Measurements from ENCODE around the gene STK39.

Gene STK39

GRCh38 chr2:167955264-167955906 lies 292.0 kb downstream of the STK39 start:
- DNase-seq (ENCODE audit: low spot score) = no peak

DNA sequence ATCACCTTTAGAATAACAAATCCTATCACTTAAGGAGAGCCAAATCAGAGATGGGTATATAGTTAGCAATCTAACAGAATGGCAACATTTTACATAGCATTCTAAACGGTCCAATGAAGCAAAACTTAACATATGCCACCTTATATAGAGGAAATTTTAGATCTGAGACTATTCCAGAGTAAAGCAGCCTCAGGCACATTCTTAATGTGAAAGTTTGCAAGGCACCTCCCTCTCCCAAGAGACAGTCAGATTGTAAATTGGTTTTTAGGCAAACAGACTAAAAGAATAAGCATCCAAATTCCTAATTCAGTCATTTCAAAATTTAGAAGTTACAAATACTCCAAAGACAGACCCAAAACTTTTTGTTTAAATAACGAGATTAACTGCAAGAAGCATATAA lies 292.9 kb downstream of the STK39 start:
- DNase-seq (ENCODE audit: low spot score) = peak; percentile 21

- DNase-seq (ENCODE audit: low spot score) = no peak
These were observed 293.6 kb downstream of the STK39 start for GRCh38 chr2:167953776-167954175.

GRCh38 chr2:167950571-167950970 lies 296.8 kb downstream of the STK39 start:
- DNase-seq (ENCODE audit: low spot score) = no peak

- DNase-seq (ENCODE audit: low spot score) = no peak
These were observed 301.0 kb downstream of the STK39 start for GRCh38 chr2:167946441-167946841.

GRCh38 chr2:167945660-167946368 lies 301.6 kb downstream of the STK39 start:
- no peak for DNase-seq (ENCODE audit: low spot score)

DNA sequence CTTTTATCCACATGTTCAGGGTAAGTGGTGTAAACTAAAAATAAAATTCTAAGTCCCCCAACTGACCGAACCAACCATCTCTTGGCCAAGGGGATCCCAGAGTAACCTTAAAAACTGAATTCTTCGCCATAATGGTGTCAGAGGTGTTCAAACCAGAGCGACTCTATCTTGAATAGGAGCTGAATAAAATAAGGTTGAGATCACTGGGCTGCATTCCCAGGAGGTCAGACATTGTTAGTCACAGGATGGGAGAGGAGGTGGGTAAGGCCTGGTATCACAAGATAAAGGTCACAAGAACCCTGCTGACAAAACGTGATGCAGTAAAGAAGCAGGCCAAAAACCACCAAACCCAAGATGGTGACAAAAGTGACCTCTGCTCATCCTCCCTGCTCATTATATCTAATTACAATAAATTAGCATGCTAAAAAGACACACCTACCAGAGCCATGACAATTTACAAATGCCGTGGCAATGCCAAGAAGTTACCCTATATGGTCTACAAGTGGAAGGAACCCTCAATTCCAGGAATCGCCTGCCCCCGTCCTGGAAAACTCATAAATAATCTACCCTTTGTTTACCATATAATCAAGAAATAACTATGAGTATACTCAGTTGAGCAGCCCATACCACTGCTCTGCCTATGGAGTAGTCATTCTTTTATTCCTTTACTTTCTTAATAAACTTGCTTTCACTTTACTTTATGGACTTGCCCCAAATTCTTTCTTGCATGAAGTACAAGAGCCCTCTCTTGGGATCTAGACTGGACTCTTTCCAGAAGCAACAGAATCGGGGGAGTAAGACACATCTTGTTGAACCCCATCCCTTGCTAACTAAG lies 302.4 kb downstream of the STK39 start:
- no peak for DNase-seq (ENCODE audit: low spot score)

DNA sequence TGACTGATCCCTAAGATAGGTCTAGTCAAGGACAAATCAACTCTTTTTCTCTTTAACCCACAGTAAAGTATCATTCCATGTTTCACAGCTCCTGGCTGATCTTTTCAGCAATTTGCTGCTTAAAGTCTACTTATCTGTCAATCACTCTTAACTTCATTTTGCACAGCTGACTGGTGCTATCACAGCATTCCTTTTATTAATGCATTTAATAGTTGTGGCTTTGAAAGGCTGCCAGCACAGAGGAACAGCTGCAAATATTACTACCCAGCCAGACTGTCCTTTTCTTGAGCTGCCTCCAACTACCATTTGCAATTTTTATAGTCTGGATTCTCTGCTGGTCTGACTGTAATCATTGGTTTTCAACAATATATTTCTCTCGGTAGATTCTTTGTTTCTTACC lies 303.5 kb downstream of the STK39 start:
- DNase-seq (ENCODE audit: low spot score) = no peak

DNA sequence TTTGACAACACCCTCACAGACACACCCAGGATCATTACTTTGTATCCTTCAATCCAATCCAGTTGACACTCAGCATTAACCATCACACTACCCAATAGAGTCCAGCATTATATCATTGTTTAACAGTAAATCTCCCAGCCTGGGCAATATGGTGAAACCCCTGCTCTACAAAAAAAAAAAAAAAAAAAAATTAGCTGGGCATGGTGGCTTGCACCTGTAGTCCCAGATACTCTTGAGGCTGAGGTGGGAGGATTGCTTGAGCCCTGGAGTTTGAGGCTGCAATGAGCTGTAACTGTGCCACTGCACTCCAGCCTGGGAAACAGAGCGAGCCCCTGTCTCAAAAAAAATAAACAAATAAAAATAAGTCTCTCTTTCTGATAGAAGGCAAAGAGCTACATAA lies 304.0 kb downstream of the STK39 start:
- DNase-seq (ENCODE audit: low spot score) = no peak

- DNase-seq (ENCODE audit: low spot score) = no peak
These were observed 304.9 kb downstream of the STK39 start for GRCh38 chr2:167942366-167943081.

DNA sequence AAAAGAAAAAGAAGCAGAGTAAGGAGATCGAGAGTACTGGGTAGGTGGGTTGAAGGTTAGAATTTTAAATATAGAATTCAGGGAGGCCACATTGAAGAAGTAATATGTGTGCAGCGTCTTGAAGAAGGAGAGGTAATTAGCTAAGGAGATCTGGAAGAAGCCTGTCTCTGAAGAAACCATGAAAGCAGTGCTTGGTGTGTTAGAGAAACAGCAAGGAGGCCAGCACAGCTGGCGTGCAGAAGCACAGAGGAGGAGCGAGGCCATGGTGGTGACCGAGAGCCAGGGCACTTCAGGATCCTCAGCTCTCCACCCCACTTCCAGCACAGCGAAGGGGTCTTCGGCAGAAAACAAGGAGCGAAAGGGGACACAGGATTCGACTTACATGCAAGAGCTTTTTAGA lies 305.8 kb downstream of the STK39 start:
- no peak for DNase-seq (ENCODE audit: low spot score)

GRCh38 chr2:167940734-167941507 lies 306.5 kb downstream of the STK39 start:
- no peak for DNase-seq (ENCODE audit: low spot score)

DNA sequence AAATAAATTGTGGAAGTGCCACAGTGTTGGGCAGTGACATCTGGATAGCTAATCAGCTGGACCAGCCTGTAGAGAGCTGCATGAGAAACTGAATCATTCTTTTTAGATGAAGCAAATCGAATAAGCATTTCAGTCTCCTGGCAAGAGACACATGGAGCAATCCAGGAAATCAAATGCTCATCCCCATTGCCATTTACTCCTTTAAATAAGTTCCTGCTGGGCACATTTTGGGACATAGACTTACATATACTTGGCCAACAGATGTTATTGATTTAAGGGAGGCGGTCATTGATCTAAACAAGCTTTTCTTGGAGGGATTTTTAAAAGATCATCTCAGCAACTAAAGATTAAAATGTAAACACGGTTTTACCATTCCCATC lies 307.1 kb downstream of the STK39 start:
- peak; percentile 20 for DNase-seq (ENCODE audit: low spot score)

GRCh38 chr2:167939514-167940345 lies 307.7 kb downstream of the STK39 start:
- DNase-seq (ENCODE audit: low spot score) = no peak

DNA sequence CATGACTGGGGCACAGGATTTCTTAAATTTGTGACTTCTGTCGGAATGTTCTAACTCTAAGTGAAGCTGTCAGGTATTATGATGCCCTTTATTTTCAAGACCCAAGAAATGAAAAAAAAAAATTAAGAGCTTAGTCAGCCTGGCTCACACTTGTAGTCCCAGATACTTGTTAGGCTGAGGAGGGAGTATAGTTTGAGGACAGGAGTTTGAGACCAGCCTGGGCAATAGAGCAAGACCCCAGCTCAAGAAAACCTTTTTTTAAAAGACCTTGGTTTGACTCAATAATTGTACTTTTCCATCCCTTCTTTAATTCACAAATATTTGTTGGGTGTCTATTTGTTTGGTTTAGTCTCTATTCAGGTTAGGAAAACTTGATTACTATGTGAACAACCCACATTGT lies 310.0 kb downstream of the STK39 start:
- DNase-seq (ENCODE audit: low spot score) = no peak

GRCh38 chr2:167935803-167936110 lies 311.6 kb downstream of the STK39 start:
- no peak for DNase-seq (ENCODE audit: low spot score)

DNA sequence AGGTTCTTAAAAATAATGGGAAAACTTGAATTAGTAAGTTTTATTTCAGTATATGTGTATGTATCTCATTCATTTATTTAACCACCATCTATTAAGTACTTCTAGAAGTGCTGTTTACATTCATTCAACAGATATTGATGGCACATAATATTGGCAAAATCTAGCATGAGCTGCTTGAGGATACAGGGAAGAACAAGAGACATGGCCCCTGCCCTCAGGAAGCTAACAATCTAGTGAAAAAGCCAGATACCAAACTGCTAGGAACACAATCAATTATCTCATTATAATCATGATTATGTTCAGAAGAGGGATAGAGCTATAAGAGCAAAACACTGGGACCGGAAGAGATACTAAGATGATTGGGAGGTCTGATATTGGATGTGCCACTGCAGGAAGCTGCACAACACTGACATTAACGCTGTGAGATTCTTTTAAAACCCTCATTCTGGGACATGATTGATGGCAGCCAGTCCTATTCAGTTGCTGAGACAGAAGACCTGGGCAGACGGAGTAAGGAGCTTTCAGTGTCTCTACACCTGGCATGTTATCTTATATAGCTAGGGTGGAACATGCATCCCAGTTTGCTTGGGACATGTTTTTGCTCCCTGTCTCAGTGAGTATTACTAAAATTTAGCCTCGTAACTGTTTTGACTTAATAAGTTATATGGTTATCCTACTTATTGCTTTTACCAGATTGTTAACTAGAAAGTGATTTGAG lies 314.1 kb downstream of the STK39 start:
- no peak for DNase-seq (ENCODE audit: low spot score)

- no peak for DNase-seq (ENCODE audit: low spot score)
These were observed 315.2 kb downstream of the STK39 start for GRCh38 chr2:167932123-167932693.

DNA sequence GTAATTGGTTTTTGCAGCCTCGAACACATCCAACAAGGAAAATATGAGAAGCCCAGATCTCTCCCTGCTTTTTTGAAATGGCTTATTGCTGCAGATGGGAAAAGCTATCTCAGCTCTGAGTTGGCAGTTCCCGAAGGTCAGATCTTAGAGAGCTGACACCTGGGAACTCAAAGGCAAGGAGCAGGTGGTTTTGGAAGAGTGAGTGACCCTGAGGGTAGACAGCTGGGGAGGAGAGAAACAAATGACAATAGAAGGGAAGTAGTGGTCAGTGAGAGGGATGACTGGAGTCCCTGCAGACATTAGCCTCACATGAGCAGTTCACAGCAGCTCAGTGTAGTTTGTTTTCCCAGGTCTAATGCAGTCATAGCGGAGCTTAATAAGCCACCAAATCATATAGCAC lies 317.9 kb downstream of the STK39 start:
- no peak for DNase-seq (ENCODE audit: low spot score)

DNA sequence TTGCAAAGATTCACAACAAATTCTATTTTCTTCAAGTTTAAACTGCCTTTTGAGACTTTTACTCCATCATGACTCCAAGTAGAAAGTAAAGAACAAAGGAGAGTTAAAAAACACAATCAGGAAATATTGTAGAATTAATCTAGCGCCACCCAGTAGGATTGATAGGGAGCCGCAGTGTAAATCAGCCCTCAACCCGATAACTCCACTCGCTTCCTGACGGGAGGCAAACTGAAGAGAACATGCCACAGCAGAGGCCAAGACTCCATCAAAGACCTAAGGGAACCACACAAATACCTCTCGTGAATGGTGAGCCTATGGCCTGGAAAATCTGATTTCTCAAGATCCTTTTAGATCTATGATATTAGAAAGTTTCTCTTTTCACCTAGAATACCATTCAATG lies 319.0 kb downstream of the STK39 start:
- DNase-seq (ENCODE audit: low spot score) = no peak

Data from AG20443 (cell line).